ENCODE measurements around the gene LILRB1.

GRCh38 chr19:54674021-54674617, 43.8 kb downstream of the LILRB1 start:
- peak in 2 of 3 experiments; percentile 20 to 40 for TF ChIP-seq CTCF (IDR thresholded peaks at IDR 0.05)
- no peak for TF ChIP-seq POLR2AphosphoS5 (IDR thresholded peaks at IDR 0.05)

Data from esophagus muscularis mucosa (tissue), 3 donors.